ENCODE measurements around the gene FCHO2.

GRCh38 chr5:73005886-73006285 is 50.0 kb downstream of the FCHO2 start:
- no peak for TF ChIP-seq MYC (IDR thresholded peaks at IDR 0.05; ENCODE audit: low read depth, low read length)
- no peak for TF ChIP-seq CTCF (IDR thresholded peaks at IDR 0.05; ENCODE audit: low read depth, low read length)
- no peak for TF ChIP-seq POLR2A (IDR thresholded peaks at IDR 0.05; ENCODE audit: extremely low read depth, insufficient read length)
